ENCODE data around the gene GGA1.

Gene GGA1

DNA sequence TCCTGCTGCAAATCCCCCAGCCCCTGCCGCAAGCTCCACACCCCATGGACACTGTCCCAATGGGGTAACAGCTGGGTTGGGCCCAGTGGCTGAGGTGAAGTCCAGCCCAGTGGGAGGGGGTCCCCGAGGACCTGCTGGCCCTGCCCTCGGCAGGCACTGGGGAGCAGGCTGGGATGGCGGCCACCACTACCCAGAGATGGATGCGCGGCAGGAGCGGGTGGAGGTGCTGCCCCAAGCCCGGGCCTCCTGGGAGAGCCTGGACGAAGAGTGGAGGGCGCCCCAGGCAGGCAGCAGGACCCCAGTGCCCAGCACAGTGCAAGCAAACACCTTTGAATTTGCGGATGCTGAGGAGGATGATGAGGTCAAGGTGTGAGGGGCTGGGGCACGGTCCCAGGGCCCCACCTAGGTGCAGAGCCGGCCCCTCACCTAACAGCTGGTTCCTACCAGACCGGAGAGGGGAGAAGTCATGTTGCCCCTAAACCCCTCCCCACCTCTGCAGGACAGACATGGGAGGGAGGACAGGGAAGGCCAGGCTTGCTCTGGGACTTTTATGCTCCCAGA lies 40.1 kb upstream of the GGA1 start:
- no peak overlapping the region for H2AFZ ChIP-seq (ENCODE audit: low read length)
- H3K9me2 ChIP-seq (replicated peaks; ENCODE audit: insufficient read depth, low read length), result no peaks in the 10 kb centered on the region
- peaks cover 10% of the 10 kb centered on the region for H3K4me1 ChIP-seq (ENCODE audit: low read length)
- TF ChIP-seq, protein P1, sequence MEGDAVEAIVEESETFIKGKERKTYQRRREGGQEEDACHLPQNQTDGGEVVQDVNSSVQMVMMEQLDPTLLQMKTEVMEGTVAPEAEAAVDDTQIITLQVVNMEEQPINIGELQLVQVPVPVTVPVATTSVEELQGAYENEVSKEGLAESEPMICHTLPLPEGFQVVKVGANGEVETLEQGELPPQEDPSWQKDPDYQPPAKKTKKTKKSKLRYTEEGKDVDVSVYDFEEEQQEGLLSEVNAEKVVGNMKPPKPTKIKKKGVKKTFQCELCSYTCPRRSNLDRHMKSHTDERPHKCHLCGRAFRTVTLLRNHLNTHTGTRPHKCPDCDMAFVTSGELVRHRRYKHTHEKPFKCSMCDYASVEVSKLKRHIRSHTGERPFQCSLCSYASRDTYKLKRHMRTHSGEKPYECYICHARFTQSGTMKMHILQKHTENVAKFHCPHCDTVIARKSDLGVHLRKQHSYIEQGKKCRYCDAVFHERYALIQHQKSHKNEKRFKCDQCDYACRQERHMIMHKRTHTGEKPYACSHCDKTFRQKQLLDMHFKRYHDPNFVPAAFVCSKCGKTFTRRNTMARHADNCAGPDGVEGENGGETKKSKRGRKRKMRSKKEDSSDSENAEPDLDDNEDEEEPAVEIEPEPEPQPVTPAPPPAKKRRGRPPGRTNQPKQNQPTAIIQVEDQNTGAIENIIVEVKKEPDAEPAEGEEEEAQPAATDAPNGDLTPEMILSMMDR (IDR thresholded peaks at IDR 0.05; ENCODE audit: low read length), result no peak
- no peak for TF ChIP-seq EZH2phosphoT487 (IDR thresholded peaks at IDR 0.05; ENCODE audit: low read length)
- TF ChIP-seq EZH2 (optimal IDR thresholded peaks at IDR 0.05; ENCODE audit: low read depth, low read length), result no peak
- no peaks in the 10 kb centered on the region for H3K36me3 ChIP-seq (replicated peaks; ENCODE audit: insufficient read depth, low read length)
- no peak for DNase-seq
- no peaks in the 10 kb centered on the region for H3K79me2 ChIP-seq (ENCODE audit: low read length)
- no peak overlapping the region for H3K4me2 ChIP-seq (ENCODE audit: low read depth, low read length)
- no peaks in the 10 kb centered on the region for H3K9me3 ChIP-seq (replicated peaks; ENCODE audit: insufficient read depth, low read length)
- H3K4me3 ChIP-seq (ENCODE audit: low read length), result no peak overlapping the region
- no peak overlapping the region for H3K27ac ChIP-seq (ENCODE audit: low read length)
- H3F3A ChIP-seq (ENCODE audit: insufficient read depth, low read length), result no peaks in the 10 kb centered on the region
- H3K9ac ChIP-seq (ENCODE audit: low read length), result no peak overlapping the region
- no peaks in the 10 kb centered on the region for H4K20me1 ChIP-seq (ENCODE audit: insufficient read depth, low read length)
- H3K27me3 ChIP-seq (replicated peaks; ENCODE audit: insufficient read depth, low read length), result peaks cover 13% of the 10 kb centered on the region; the same call in 1 of the 2 replicates

GRCh38 chr22:37569009-37569920 lies 39.4 kb upstream of the GGA1 start:
- DNase-seq, result no peak
- Histone ChIP-seq H3K9me3 (replicated peaks; ENCODE audit: insufficient read depth, low read length) (no peaks in the 10 kb centered on the region), H3K4me2 (ENCODE audit: low read depth, low read length) (no peak overlapping the region), H3K79me2 (ENCODE audit: low read length) (no peaks in the 10 kb centered on the region), H3K27ac (ENCODE audit: low read length) (no peak overlapping the region), H3K4me3 (ENCODE audit: low read length) (no peak overlapping the region), H3K9ac (ENCODE audit: low read length) (no peak overlapping the region), H3F3A (ENCODE audit: insufficient read depth, low read length) (no peaks in the 10 kb centered on the region), H4K20me1 (ENCODE audit: insufficient read depth, low read length) (no peaks in the 10 kb centered on the region), H3K9me2 (replicated peaks; ENCODE audit: insufficient read depth, low read length) (no peaks in the 10 kb centered on the region), H2AFZ (ENCODE audit: low read length) (no peak overlapping the region), H3K27me3 (replicated peaks; ENCODE audit: insufficient read depth, low read length) (peaks cover 17% of the 10 kb centered on the region; the same call in 1 of the 2 replicates), H3K4me1 (ENCODE audit: low read length) (peaks cover 10% of the 10 kb centered on the region), H3K36me3 (replicated peaks; ENCODE audit: insufficient read depth, low read length) (no peaks in the 10 kb centered on the region)
- TF ChIP-seq EZH2phosphoT487 (IDR thresholded peaks at IDR 0.05; ENCODE audit: low read length), result no peak

- no peak for TF ChIP-seq EZH2 (optimal IDR thresholded peaks at IDR 0.05; ENCODE audit: low read depth, low read length)
- TF ChIP-seq, protein P1 (IDR thresholded peaks at IDR 0.05; ENCODE audit: low read length), result no peak
- TF ChIP-seq EZH2phosphoT487 (IDR thresholded peaks at IDR 0.05; ENCODE audit: low read length), result no peak
- no peaks in the 10 kb centered on the region for H4K20me1 ChIP-seq (ENCODE audit: insufficient read depth, low read length)
- H3K36me3 ChIP-seq (replicated peaks; ENCODE audit: insufficient read depth, low read length), result no peaks in the 10 kb centered on the region
- no peak overlapping the region for H3K4me2 ChIP-seq (ENCODE audit: low read depth, low read length)
- no peak overlapping the region for H3K27ac ChIP-seq (ENCODE audit: low read length)
- H3K9me3 ChIP-seq (replicated peaks; ENCODE audit: insufficient read depth, low read length), result no peaks in the 10 kb centered on the region
- no peaks in the 10 kb centered on the region for H3K79me2 ChIP-seq (ENCODE audit: low read length)
- H3K9ac ChIP-seq (ENCODE audit: low read length), result no peak overlapping the region
- peaks cover 21% of the 10 kb centered on the region for H3K27me3 ChIP-seq (replicated peaks; ENCODE audit: insufficient read depth, low read length)
- no peaks in the 10 kb centered on the region for H3K9me2 ChIP-seq (replicated peaks; ENCODE audit: insufficient read depth, low read length)
- no peak overlapping the region for H2AFZ ChIP-seq (ENCODE audit: low read length)
- H3K4me1 ChIP-seq (ENCODE audit: low read length), result peaks cover 10% of the 10 kb centered on the region
- no peak for DNase-seq
- no peak overlapping the region for H3K4me3 ChIP-seq (ENCODE audit: low read length)
- H3F3A ChIP-seq (ENCODE audit: insufficient read depth, low read length), result no peaks in the 10 kb centered on the region
These were observed 38.5 kb upstream of the GGA1 start for GRCh38 chr22:37569921-37570660.
